Stimulated activated naive CD8-positive, alpha-beta T cell treated with anti-CD3 and anti-CD28 coated beads, Interleukin-15, Interleukin-2, amounts not matched to agents 100 U/mL and 50 U/mL, for 24 hours (primary cell): Measurements from ENCODE around the gene STX3.
A peak's percentile ranks its signal among the peaks of the same experiment; 100 is the strongest.
"Not testable (repeated sequence)": the region's sequence is repeated elsewhere in the genome, so short reads cannot be mapped to it uniquely, and the experiment has no call there.

Experiments
- ATAC-seq: fragments of 150-1000 bp; cut with Tn5 transposase; one replicate; pipeline ENCODE4 v1.10.0; 2021
- DNase-seq: peaks from one replicate; pipeline ENCODE4 v3.0.0; 2021

Gene STX3

DNA sequence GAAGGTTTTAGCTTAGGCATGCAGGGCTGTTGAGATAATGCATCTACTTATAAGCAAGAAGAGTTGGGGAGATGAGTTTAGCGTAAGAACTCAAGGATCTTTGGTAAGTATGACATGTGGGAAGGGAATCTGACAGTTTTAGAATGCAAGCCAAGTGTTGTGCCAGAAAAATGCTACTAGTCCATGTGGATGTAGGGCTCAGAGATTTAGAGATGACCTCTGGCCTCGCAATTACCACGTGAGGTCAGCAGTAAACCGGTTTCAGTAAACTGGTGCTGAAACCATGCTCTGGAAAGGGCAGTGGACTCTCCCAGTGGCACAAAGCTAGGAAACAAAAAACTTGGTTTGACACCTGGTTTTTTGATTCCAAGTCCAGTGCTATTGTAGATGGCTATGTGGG is 36.5 kb downstream of the STX3 start:
- ATAC-seq, result no peak

DNA sequence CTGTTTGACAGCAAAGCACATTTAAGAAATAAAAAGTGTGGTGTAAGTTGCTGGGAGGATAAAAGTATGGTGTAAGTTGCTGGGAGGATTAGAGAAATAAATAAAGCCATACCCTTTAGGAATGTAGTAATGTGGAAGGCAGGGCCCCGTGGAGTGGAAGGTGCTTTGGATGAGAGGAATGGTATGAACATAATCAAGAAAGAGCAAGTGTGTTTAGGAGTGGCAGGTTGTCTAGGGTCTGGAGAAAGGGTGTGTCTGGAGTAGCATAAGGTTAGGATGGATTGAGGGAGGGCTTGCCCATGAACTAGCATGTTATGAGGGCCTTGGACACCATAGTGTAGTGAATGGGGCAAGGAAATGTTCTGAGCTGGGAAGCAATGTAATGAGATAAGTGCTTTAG is 37.3 kb downstream of the STX3 start:
- no peak for ATAC-seq
- DNase-seq, result no peak

More for the DNA sequence above, 36.5 kb downstream of the STX3 start:
- no peak for DNase-seq

DNA sequence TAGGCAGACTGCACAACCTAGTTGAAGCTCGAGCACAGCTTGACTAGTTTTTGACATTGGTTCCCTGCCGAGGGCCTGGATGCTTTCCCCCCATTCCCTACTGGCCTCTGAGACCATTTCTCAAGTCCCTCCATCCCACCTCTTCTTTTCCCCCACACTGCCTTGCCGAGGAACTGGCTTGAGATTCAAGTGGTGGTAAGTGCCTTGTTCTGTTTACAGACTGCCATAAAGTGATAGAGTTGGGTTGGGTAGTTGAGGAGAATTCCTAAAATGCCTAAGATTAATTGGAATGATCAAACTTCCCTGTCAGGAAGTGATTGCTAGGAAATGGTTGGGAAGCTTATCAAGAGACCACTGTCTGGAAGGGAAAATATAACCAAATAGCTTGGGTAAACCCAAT is 39.2 kb downstream of the STX3 start:
- ATAC-seq (no peak), DNase-seq (no peak)

DNA sequence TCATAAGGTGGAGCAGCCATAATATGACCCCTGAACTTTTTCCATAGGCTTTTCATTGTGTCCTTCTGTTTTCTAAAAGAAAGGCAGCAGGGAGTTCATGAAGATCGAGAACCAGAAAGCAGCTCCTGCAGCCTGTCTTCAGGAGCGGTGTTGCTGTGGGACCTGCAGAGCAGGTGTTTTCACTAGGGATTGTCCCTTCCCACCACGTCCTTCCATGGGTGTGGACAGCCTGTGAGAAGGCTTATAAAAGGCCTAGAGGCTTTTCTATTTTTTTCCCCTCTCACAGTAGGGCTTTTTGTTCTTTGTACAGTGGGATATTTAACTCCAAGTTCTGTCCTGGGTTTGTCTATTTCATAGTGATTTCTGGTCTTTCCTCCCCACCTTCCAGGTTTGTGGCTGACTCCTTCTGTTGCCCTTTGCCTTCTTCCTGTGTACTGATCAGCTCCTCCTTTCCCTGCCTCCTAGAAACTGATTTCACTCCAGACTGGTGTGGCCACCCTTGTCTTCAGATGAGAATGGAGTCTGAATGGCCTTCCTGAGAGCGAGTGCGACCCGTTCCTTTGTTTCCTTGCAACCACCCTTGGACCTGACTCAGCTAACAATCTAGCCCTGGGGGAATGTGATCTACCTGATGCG is 45.3 kb downstream of the STX3 start:
- ATAC-seq (no peak), DNase-seq (no peak)

DNA sequence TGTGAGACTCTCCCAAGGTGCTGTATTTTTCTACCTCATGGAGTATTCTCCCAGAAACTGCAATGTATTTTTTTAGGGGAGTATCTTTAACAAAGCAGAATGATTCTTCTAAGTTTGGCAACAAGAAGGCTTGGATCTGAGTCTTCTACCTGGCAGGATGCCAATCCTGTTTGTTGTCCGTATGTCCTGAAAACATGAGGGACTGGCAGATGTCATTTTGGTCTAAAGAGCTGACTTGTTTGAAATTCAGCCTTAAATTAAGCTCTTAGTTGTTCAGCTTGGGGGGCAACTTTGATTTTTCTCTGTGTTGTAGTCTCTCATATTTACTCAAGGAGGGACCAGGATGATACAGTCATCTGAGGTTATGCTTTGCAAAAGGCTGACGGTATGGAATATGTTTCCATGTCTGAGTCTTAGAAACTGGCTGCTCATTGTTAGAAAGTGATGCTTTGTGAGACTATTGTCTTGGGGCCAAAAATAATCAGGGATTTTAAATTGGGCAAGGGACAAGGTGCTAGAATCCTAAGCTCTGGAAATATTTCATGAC is 46.1 kb downstream of the STX3 start:
- ATAC-seq, result no peak
- DNase-seq, result no peak

DNA sequence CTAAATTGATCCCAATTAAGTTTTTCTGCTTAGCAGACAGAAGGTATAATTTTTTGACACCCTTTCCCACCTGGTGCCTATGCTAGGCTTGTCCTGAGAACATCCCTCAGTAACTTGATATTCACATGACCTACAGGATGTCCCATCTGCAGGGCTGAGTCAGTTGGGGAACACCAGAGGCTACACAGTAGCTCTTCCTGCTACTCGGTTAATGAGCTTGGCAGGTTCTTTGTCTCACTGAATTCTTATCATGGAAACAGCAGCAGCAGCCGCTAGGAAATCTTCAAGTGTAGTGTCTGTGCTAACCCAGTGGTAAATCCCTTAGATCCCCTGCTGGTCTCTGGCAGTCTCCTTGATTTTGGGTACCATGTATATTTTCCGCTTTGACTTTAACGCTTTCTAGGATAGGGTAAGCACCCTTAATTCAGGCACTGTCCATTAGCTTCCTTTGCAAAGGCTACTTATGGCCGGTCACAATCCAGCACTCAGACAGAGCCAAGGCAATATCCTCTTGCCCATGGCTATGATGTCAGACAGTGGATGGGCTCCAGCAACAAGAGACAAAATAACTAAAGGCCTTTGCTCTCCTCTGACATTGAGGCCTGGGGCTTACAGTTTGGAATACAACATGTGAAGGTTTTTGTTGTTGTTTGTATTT is 46.9 kb downstream of the STX3 start:
- ATAC-seq (peak; percentile 21), DNase-seq (no peak)

DNA sequence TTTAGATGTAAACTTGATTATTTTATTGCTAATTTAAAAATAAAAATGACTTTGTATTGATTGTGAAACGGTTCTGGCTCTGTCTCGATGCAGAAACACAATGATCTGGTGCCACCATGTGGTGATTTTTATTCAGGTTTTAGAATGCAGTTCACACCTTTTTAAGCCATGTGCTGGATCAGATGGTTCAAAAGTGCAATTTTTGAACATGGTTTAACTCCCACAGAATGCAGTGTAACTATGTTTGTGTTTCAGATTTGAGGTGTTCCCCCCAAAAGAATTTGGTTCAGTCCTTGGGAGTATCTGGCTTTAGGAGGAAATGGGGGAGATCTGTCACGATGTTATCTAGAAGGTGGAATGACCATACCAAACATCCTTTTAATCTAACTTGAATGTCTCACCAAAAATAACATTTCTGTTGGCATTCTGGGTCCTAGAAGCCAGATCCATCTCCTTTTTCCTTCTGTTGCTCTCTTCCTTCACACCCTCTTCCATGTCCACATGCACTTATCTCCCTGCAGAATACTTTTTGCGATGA is 47.5 kb downstream of the STX3 start:
- peak; percentile 22 for DNase-seq
- ATAC-seq, result peak; percentile 47

DNA sequence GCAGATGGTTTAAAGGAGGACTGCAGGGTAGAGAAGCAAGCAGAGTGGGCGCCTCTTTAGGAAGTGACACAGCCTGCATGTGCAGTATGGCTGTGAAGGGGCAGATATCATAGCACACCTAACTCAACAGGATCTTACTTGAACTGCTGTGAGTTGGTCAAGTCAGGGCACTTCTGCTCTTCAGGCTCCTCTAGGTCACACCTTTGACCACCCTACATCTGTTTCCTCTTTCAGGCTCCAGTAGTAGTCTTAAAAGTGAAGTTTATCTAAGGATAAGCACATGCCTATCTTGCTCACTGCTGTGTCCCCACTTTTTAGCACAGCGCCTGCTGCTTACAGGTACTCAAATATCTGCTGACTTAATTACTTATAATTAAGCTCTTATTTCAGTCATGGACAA is 48.9 kb downstream of the STX3 start:
- DNase-seq (no peak), ATAC-seq (no peak)

DNA sequence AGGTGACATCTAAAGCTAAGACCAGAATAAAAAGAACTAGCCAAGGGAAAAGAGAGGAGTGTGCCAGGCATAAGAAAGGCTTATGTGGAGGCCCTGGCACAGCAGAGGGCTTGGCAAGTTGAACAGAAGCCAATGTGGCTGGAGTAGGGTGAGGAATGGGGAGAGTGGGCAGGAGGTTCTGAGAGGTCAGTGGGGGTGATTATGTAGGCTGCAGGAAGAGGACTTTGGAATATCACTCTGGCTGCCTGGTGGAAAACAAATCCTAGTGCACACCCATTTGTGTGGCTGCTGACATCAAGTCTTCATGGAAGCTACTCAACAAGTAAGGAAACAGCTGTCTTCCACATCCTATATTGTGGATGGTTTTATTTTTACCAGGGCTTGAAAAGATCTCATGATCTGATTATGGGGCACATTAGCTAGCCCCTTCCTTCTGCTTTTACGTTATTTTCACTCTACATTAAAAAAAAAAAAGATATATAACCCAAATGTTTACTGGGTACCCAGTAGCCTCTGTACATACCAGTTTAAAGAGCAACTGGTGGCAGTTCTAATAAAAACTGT is 52.0 kb downstream of the STX3 start:
- DNase-seq (no peak), ATAC-seq (no peak)

DNA sequence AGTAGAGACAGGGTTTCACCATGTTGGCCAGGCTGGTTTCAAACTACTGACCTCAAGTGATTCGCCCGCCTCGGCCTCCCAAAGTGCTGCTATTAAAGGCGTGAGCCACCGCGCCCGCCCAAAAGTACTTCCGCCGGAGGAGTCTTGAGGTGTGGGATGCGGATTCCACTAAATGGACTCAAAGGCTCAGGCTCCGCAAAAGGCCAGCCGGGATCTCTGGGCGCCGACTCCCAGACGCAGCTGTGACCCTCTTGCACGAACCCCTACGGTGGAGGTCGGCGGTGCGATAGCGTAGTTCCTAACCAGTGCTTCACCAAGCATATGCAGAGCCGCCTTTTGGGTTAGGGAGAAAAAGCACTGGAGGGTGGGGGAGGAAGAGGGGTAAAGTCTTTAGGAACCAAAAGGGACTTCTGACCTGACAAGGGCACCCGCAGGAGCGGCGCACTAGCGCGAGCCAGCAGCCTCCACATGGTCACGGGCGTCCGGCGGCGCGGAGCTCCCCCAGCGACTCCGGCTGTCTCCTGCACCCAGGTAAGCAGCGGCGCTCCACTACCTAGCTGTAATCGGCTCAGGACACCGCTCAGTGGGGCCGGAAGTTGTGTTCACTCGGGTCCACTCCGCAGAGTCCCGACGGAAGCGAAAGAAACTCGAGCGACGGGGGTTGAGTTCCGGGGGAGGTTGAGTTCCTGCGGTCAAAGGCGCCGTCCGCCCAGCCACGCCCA is 55.2 kb downstream of the STX3 start, which contains the start of gene MRPL16:
Gene MRPL16, minus strand, starts transcription at position 590 of the 722 bp plus-strand sequence. Its CDS starts 120 bp downstream, at position 470.
- peak; percentile 99 for ATAC-seq
- peak; percentile 91 for DNase-seq

DNA sequence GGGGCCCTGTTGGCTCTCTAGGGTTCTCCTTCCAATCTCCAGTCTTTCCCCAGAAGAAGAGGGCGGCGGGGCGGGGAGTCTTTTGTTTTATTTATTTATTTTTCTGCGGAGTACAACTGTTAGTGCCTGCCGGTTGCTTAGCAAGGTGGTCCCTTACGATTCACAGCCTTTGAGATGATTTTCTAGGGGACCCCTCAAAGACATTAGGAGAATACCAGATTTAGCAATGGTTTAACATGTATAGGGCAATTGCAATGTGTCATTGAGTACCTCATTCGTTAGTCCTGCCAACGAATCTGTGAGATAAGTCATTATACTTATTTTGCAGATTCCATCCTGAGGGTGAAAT is 55.7 kb downstream of the STX3 start:
- DNase-seq, result no peak

DNA sequence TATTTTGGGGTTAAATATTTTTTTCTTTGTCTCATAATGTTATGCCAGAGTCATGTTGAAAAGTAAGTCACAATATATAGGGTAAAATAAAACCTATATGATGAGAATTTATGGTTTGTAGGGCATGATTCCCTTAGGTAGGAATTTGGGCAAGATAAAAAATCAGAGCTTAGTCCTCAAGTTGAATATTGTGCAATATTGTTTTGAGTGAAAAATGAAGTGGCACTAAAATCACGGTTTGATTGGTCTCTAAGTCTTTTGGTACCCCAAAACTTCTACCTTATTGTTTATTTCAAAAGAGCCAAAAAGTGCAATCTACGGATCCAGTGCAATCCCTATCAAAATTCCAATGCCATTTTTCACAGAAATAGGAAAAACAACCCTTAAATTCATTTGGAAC is 57.0 kb downstream of the STX3 start:
- no peak for ATAC-seq
- no peak for DNase-seq

More for the DNA sequence above, 55.7 kb downstream of the STX3 start:
- ATAC-seq, result no peak

DNA sequence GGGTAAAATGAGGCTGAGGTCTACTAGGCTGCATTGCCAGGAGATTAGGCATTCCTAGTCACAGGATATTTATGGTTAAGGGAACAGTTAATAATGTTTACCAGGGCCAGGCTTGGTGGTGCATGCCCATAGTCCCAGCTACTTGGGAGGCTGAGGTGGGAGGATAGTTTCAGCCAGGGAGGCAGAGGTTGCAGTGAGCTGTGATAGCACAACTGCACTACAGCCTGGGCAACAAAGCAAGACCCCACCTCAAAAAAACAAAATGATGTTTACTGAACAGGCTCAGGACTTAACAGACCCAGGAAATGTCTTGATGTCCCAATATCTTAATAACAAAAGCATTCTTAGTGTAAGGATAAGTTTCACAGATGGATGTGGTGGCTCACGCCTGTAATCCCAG is 58.2 kb downstream of the STX3 start:
- DNase-seq, result no peak
- ATAC-seq, result no peak

DNA sequence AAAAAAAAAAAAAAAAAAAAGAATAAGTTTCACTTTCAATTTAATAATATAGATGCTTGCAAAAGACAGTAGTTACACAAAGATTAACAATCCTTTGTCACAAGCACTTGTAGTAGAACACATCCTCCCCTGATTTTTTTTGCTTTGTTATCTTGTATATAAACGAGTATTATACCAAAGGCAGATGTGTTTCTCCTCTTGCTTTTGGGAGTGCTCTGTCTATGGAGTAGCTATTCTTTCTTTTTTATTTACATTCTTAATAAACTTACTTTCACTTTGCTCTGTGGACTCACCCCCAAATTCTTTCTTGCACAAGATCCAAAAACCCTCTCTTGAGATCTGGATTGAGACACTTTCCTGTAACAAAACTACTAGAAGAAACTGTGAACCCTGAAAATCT is 58.8 kb downstream of the STX3 start:
- DNase-seq, result no peak
- ATAC-seq, result no peak

DNA sequence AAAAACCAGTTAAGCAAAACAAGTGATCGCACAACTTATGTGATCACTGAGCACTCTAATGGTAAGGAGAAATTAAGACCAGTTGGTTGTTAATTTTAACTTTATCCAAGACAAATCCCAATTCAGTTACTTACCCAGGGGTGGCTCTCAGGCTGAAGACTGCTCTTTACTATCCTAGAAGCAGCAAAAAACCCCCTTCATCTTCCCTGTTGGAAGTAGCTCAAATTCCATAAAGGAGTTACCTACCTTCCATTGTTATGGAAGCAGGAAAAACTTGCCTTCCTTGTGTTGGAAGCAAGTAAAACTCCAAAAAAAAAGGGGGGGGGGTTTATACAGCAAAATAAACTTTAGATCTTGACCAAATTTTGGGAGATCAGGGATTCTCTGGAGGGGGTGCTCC is 60.6 kb downstream of the STX3 start:
- no peak for DNase-seq
- no peak for ATAC-seq

DNA sequence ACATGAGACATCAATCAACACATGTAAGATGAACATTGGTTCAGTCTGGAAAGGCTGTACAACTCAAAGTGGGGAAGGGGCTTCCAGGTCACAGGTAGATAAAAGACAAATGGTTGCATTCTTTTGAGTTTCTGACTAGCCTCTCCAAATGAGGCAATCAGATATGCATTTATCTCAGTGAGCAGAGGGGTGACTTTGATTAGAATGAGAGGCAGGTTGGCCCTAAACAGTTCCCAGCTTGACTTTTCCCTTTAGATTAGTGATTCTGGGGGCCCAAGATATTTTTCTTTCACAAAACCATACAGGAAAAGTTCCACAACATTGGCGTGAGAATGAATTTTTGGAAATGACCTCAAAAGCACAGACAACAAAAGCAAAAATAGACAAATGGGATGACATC is 61.3 kb downstream of the STX3 start:
- ATAC-seq, DNase-seq: not testable (repeated sequence)

DNA sequence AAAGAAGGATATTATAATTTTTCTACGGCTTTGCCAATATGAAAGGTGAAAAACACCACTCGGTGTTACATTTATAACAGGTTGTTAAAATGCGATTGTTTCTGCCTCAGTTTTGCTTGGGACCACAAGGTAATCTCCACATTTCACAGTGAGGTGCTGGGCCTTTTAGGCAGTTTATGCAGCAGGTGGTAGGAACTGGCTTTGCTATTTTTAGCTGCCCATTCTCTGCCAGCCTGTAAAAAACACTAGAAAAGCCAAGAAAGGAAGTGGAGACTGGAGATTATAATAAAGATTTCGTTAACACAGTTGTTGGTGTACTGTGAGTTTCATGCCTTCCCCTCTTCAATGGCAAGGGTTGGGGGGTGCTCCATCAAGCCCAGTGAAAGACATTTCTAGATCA is 63.4 kb downstream of the STX3 start:
- ATAC-seq (no peak), DNase-seq (no peak)

DNA sequence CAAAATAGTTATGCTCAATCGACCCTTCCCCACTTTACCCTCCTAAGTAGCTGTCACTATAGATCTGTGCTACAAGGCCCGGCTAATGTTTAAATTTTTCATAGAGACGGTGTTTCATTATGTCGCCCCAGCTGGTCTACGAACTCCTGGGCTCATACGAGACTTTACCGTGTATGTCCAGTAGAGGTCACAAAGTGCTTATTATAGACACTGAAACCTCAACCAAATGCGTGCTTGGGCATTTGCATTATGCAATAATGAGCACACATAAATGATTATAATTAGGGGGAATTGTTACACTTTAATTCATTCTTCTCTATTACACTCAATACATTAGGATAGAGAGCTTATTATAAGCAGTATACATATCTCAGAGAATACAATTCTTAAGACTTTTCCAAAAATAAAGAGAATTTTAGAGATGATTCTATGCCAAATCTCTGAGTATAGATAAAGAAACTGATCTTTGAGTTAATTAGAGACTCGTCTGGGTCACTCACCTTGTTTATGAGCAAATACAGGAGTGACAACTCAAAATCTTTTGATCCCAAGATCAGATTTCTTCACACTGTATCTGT is 67.9 kb downstream of the STX3 start:
- peak; percentile 14 for DNase-seq
- ATAC-seq, result peak; percentile 75

DNA sequence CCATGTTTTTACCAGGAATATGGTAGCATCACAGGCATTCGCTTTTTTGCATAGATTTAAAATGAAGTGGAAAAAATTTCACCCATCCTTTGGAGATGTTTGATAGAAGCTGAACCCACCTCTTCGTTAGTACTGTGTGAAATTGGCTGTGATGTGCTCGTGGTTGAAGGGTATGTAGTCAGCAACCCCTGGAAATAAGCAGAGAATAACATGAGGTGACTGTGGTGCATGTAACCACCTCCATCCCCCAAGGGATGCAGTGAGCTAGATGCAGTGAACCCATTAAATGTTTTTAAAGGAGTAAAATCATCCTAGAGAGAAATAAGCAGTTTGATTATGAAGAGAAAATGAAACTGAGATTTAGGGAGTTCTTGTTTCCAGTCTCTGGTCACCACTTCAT is 74.2 kb downstream of the STX3 start:
- DNase-seq (no peak), ATAC-seq (peak; percentile 55)

DNA sequence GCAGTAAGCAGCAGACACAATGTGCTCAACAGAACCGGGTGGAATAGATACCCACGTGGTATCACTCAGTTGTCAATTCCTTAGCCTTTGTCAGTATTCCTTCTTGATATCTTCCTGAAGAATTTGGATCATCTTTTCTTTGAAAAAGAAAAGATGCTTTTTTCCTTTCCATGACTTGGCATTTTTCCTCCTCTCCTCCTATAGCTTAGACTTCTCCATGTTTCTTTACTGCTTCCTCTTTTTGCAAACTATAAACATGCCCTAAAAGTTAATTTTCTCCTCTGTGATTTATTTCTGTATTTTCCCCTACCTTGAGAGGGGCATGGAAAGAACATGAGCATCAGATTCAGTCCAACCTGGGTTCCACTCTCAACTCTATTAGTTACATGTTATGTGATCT is 78.4 kb downstream of the STX3 start:
- no peak for ATAC-seq
- no peak for DNase-seq

DNA sequence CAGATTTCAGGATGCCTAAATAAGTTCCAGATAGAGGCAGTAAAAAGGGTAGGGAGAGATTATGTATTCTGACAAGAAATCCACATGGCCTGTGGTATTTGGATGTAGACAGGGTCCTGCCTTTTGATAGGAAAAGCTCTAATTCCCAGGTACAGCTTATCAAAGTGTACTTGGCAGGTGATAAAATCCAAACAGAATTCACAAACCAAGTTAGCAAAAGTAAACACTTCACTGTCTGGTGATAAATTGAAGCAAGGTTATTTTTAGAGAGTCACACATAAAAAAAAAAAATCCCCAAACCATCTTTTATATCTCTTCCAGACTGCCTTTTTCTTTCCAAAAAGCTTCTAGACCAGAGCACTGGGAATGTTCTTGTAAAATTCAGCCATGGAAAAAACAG is 84.4 kb downstream of the STX3 start:
- DNase-seq, result no peak
- ATAC-seq, result no peak

DNA sequence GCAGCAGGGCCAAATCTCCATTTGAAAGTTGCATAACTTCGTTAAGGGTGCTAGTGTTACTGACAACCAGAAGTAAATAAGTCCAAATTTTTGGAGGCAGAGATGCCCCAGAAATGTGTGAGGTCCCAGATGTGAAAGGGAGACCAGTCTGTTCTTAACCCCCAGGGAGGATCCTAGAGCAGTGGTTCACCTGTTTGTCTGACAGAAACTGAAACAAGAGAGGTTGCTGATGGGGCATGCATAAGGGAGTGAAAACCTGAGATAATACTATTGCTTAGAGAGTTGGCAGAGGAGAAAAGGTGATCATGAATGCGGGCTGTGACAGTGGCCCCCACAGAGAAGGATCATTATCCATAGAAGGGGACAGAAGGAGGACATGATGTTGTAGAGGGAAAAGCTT is 86.3 kb downstream of the STX3 start:
- DNase-seq, result no peak
- no peak for ATAC-seq
